Activated CD4-positive, alpha-beta T cell treated with anti-CD3 and anti-CD28 coated beads, Interleukin-2, amount 50 U/mL, for 16 hours (primary cell): ENCODE results near the gene MMEL1.
"Not testable (repeated sequence)": the region's sequence is repeated elsewhere in the genome, so short reads cannot be mapped to it uniquely, and the experiment has no call there.

ENCODE experiments used
- DNase-seq: peaks from one replicate; pipeline ENCODE4 v3.0.0-alpha.2; 2020

The MMEL1 gene

GRCh38 chr1:2632561-2633361 lies at the start of gene MMEL1:
Gene MMEL1 (minus strand): TSS chr1:2633016. CDS start chr1:2629484, 3,532 bp downstream.
- no peak for DNase-seq

- not testable (repeated sequence) for DNase-seq
Measured at GRCh38 chr1:2676726-2677125, 43.9 kb upstream of the MMEL1 start.

GRCh38 chr1:2671656-2672055 lies 38.8 kb upstream of the MMEL1 start:
- not testable (repeated sequence) for DNase-seq

GRCh38 chr1:2659806-2660205 lies 27.0 kb upstream of the MMEL1 start:
- not testable (repeated sequence) for DNase-seq

- not testable (repeated sequence) for DNase-seq
Measured at GRCh38 chr1:2657909-2658308, 25.1 kb upstream of the MMEL1 start.

GRCh38 chr1:2657124-2657523 lies 24.3 kb upstream of the MMEL1 start:
- DNase-seq = not testable (repeated sequence)

- not testable (repeated sequence) for DNase-seq
Measured at GRCh38 chr1:2655598-2656434, 23.0 kb upstream of the MMEL1 start.

GRCh38 chr1:2654443-2654948 lies 21.7 kb upstream of the MMEL1 start:
- DNase-seq = not testable (repeated sequence)

GRCh38 chr1:2653741-2654442 lies 21.1 kb upstream of the MMEL1 start:
- DNase-seq = not testable (repeated sequence)

- DNase-seq = not testable (repeated sequence)
Measured at GRCh38 chr1:2652926-2653571, 20.2 kb upstream of the MMEL1 start.

GRCh38 chr1:2652152-2652925 lies 19.5 kb upstream of the MMEL1 start:
- not testable (repeated sequence) for DNase-seq

- DNase-seq = no peak
Measured at GRCh38 chr1:2650967-2651645, 18.3 kb upstream of the MMEL1 start.

- no peak for DNase-seq
Measured at GRCh38 chr1:2646837-2647236, 14.0 kb upstream of the MMEL1 start.

- no peak for DNase-seq
Measured at GRCh38 chr1:2645776-2646175, 13.0 kb upstream of the MMEL1 start.

GRCh38 chr1:2645143-2645542 lies 12.3 kb upstream of the MMEL1 start:
- DNase-seq = no peak

- no peak for DNase-seq
Measured at GRCh38 chr1:2644591-2645101, 11.8 kb upstream of the MMEL1 start.

- no peak for DNase-seq
Measured at GRCh38 chr1:2644171-2644570, 11.4 kb upstream of the MMEL1 start.

GRCh38 chr1:2643414-2644077 lies 10.7 kb upstream of the MMEL1 start:
- no peak for DNase-seq

- DNase-seq = peak; percentile 95
Measured at GRCh38 chr1:2642560-2643413, 10.0 kb upstream of the MMEL1 start.
